Measurements from ENCODE around the gene IQGAP3. TPM values are rescaled to one million over a fixed set of nuclear protein-coding genes. Genes with fewer than 3 reads are reported as not detected.

IQGAP3 gene
- total RNA-seq, 2 donors from 2014 or later: 0.52 TPM; not detected in 1

DNA sequence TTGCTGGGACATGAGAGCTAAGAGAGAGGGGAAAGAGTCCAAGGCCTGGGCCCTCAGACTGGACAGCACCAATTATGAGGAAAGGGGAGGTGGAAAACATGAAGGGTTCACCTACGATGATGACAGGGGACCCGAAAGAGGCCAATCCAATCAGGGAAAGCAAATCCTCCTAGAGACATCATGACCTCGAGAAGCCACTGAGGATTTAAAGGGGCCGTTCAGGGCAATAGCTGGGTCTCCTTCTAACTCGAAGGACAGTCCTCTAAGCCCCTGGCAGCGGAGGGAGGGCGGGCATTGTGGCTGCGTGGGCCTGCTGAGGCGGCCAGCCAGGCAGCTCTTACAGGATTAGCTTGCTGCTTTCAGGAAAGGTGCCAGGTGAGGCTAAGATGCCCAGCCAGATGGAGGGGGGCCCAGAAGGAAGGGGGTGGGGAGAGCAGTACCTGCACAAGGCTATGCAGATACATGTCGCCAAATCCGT is 79.2 kb downstream of the IQGAP3 start:
- Histone ChIP-seq H3K27ac (peak overlapping the region in 3 of 4 donors; percentile 3 to 63 (median 60)), H3K9me3 (no peaks in the 10 kb centered on the region), H3K36me3 (replicated peaks in 1 of 2; ENCODE audit: insufficient read depth in 1 of 2, low read depth in 2 of 2) (no peaks in the 10 kb centered on the region), H3K4me1 (peaks cover 100% of the 10 kb centered on the region), H3K4me3 (no peak overlapping the region), H3K27me3 (no peaks in the 10 kb centered on the region)
- ATAC-seq: peak; percentile 47
- intact Hi-C loops (cut with DNase I): no loop called here
- TF ChIP-seq POLR2A (IDR thresholded peaks at IDR 0.05): no peak
- TF ChIP-seq, protein P1, sequence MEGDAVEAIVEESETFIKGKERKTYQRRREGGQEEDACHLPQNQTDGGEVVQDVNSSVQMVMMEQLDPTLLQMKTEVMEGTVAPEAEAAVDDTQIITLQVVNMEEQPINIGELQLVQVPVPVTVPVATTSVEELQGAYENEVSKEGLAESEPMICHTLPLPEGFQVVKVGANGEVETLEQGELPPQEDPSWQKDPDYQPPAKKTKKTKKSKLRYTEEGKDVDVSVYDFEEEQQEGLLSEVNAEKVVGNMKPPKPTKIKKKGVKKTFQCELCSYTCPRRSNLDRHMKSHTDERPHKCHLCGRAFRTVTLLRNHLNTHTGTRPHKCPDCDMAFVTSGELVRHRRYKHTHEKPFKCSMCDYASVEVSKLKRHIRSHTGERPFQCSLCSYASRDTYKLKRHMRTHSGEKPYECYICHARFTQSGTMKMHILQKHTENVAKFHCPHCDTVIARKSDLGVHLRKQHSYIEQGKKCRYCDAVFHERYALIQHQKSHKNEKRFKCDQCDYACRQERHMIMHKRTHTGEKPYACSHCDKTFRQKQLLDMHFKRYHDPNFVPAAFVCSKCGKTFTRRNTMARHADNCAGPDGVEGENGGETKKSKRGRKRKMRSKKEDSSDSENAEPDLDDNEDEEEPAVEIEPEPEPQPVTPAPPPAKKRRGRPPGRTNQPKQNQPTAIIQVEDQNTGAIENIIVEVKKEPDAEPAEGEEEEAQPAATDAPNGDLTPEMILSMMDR (IDR thresholded peaks at IDR 0.05): no peak
- DNase-seq: peak; percentile 70 to 86 (median 83)
- WGBS, 2 donors: 12 to 17% methylated on average over 11 of the region's 11 CpGs

DNA sequence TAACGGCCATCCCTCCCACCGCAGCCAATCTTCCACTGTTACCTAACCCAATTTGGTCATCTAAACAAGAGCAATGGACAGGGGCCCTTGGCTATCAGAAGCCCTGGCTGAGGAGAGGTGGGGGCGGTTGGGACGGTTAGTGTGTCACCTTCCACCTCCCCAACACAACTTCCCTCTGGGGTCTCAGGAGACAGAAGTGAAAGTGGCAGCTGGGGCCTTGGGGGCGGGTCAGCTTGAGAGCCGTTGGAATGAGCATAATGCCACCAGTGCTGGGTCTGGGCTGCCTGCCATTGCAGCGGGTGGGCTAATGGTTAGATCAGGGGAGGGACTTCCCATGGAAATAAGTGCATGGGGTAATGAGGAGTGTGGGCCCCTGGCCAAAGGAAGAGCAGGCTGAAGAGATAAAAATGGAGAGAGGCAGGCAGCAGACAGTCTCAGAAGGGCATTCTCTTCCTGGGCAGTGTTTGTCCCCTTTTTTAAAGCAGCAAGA is 79.7 kb downstream of the IQGAP3 start:
- ATAC-seq: no peak
- Histone ChIP-seq H3K27me3 (no peaks in the 10 kb centered on the region), H3K4me3 (no peak overlapping the region), H3K4me1 (peaks cover 100% of the 10 kb centered on the region), H3K9me3 (no peaks in the 10 kb centered on the region), H3K36me3 (replicated peaks in 1 of 2; ENCODE audit: insufficient read depth in 1 of 2, low read depth in 2 of 2) (no peaks in the 10 kb centered on the region), H3K27ac (peak overlapping the region in 3 of 4 donors; percentile 3 to 63 (median 60))
- WGBS, 2 donors: 39 to 47% methylated on average over 7 of the region's 7 CpGs
- TF ChIP-seq POLR2A (IDR thresholded peaks at IDR 0.05): no peak
- TF ChIP-seq, protein P1 (IDR thresholded peaks at IDR 0.05): no peak
- peak in 1 of 4 donors; percentile 41 for DNase-seq
- intact Hi-C loops (cut with DNase I): no loop called here

DNA sequence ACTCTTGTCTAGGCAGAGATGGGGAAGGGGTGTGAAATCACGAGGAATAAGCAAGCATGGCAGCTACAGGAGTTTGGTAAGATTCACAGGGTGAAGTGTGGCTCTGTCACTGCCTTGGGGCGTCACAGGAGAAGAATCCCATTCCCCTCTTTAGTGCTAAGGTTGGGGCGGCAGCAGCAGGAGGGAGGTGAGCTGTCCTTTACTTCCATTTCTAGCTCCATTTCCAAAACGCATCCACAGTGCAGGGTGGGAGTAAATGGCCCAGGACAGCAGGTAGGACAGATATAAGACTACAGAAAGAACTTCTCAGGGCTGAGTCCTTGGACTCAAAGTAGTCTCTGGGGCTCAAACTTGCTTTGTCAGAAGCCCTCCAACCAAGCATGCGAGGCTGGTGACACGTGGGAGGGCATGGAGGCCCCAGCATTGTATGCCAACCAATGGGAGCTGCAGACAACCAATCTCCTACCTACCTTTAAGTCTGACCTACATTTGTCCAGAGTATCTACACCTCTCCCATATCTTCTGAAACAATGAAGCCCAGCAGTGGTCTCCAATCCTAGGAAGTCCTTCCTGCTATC is 80.3 kb downstream of the IQGAP3 start:
- Histone ChIP-seq H3K27ac (peak overlapping the region in 3 of 4 donors; percentile 60 to 71 (median 63)), H3K36me3 (replicated peaks in 1 of 2; ENCODE audit: insufficient read depth in 1 of 2, low read depth in 2 of 2) (no peaks in the 10 kb centered on the region), H3K4me1 (peaks cover 99% of the 10 kb centered on the region), H3K9me3 (no peaks in the 10 kb centered on the region), H3K27me3 (no peaks in the 10 kb centered on the region), H3K4me3 (no peak overlapping the region)
- DNase-seq (no peak), ATAC-seq (no peak)
- TF ChIP-seq, protein P1 (IDR thresholded peaks at IDR 0.05): no peak
- TF ChIP-seq POLR2A (IDR thresholded peaks at IDR 0.05): no peak
- WGBS, 2 donors: 52 to 57% methylated on average over 6 of the region's 6 CpGs
- intact Hi-C loops (cut with DNase I): no loop called here

DNA sequence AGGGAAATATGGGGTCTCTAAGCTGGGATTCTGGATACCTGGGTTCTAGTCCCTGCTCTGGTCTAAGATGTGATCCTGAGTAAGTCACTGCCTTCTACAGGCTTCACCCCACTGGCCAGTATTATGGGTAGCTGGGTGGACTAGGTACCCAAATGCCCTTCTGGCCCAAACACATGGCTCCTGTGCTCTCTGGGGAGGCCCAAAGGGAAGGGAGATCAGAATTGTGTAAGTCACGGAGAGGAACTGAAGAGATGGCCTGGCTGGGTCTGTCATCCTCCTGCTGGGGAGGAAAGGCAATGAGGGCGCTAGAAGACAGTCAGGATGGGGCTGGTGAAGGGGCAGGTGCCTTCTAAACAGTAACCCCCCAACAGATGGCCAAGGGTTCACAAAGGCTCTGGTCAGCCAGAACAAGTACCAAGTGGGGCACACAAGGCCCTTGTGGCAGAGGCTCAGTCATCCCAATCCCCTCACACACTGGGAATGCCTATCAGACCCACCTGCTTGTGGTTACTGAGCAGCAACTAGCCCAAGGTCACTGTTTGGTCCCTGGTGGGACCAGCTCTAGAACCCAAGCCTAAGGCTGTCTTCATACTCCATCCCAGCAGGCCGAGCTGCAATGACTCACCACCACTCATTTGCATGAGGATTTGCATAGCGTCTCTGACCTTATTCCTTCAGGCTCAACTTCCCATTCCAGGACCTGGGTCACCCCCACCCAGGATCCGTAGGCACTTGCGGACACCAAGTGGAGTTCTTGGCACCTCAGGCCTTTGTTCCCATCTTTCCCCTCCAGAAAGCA is 81.0 kb downstream of the IQGAP3 start:
- WGBS, 2 donors: 76 to 85% methylated on average over 6 of the region's 6 CpGs
- intact Hi-C loops (cut with DNase I): no loop called here
- Histone ChIP-seq H3K4me3 (no peak overlapping the region), H3K27me3 (no peaks in the 10 kb centered on the region), H3K4me1 (peaks cover 91% of the 10 kb centered on the region), H3K27ac (peak overlapping the region in 3 of 4 donors; percentile 60 to 71 (median 63)), H3K36me3 (replicated peaks in 1 of 2; ENCODE audit: insufficient read depth in 1 of 2, low read depth in 2 of 2) (no peaks in the 10 kb centered on the region), H3K9me3 (no peaks in the 10 kb centered on the region)
- ATAC-seq (no peak), DNase-seq (no peak)
- no peak for TF ChIP-seq POLR2A (IDR thresholded peaks at IDR 0.05)
- TF ChIP-seq, protein P1 (IDR thresholded peaks at IDR 0.05): no peak

Measured in body of pancreas (tissue), 4 donors.